NCI-H446 (cell line): ENCODE data around the gene SYK.
"Not testable (repeated sequence)": the region's sequence is repeated elsewhere in the genome, so short reads cannot be mapped to it uniquely, and the experiment has no call there.

Experiments
- DNase-seq, 2 experiments: peaks; one replicate each; lab custom pipeline; 2025; lab: John Stamatoyannopoulos, UW

The SYK gene

GRCh38 chr9:90880669-90881068 lies 79.0 kb downstream of the SYK start:
- no peak for DNase-seq

GRCh38 chr9:90881648-90882047 lies 80.0 kb downstream of the SYK start:
- no peak for DNase-seq

DNA sequence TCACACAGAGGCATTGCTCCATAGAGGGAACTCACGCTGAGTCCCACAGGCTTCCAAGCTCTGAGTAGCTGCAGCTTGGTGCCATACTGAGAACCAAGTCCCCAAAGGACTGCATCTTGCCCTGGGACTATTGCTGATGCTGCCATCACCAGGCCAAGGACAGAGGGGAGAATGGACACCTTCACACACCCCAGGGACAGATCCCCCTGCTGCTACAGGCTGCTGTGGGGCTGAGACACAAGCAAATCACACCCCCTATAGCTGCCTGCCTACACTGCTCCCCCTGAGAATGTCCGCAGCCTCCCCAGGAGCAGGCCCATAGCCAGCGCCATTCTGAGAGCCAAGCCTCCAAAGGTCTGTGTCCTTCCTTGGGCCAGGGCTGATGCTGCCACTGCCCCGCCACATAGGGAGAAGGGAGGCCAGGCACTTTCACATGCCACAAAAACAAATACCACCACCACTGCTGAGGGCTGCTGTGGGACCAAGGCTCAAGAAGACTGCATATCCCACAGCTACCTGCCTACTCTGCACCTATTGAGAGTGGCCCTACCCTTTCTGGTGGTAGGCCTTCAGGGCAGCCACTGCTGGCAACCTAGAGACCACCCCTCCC lies 81.5 kb downstream of the SYK start:
- no peak for DNase-seq

DNA sequence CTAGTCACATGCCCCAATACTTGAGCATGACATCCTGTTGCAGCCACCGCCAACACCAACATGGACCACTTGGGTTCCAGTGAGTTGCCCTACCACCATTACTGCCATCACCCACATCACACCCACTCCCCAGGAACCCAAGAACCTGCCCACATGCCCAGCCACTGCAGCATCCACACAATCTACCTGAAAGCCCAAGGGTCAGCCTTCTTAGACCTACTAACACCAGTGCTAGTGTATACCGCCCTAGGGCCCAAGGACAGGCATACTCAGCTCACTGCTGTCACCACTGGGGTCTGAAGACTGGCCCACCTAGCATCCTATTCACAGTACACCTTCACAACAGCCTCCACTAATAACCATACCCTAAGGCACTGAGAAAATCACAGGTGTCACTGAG lies 82.0 kb downstream of the SYK start:
- DNase-seq, result no peak

- no peak for DNase-seq
Measured at GRCh38 chr9:90884178-90884577, 82.6 kb downstream of the SYK start.

DNA sequence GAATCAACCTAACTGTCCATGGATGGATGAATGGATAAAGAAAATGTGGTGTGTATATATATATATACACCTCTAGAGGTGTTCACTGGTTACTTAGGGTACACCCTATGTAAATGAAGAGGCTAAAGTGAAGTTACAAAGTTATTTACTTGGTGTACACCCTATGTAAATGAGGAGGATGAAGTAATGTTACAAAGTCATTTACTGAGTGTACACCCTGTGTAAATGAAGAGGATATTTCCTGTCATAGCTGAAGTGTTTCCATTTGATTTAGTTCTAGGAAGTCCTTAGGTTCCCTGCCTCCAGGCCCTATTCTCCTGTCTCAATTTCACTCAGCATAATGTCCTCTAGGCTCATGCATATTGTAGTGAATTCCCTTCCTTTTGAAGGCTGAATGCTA lies 85.2 kb downstream of the SYK start:
- not testable (repeated sequence) for DNase-seq

DNA sequence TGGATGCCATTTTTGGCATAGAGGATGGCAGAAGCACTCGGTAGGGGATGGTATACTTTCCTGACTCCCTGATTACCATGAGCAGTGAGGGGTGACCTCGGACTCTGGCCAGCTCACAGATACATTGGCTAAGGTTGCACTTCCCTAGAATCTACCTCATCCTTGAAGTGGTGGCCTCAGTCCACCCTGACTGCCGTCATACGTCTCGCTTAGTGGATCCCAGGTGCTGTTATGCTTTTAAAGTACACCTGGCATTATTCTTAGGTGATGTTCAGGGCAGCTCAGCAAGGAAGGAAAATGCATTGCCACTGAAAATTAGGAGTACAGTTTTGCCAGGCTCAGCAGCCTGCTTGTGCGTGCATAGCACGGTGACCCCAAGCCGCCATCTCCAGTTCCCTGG lies 87.3 kb downstream of the SYK start:
- DNase-seq, result no peak

GRCh38 chr9:90890146-90890810 lies 88.7 kb downstream of the SYK start:
- no peak for DNase-seq

- no peak for DNase-seq
Measured at GRCh38 chr9:90891308-90892040, 89.9 kb downstream of the SYK start.

- no peak for DNase-seq
Measured at GRCh38 chr9:90892918-90893317, 91.3 kb downstream of the SYK start.

DNA sequence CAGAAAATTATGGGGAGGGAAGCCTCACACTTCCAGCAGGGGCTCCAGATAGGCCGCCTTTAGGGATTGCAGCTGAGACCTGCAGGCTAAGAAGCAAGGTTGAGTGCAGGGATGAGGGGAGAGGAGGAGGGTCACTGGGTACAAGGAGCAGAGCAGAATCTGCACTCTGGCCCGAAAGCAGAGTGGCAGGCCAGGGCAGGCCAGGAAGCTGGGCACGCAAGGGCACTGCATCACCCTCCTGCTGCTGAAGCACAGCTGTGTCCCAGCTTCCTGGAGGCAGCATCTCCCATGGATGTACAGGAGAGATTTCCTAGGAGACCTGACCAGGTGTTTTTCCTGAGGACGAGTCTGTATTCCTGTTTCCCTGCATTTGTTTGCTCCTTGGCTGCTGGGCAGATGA lies 92.1 kb downstream of the SYK start:
- no peak for DNase-seq

- no peak for DNase-seq
Measured at GRCh38 chr9:90894986-90895687, 93.5 kb downstream of the SYK start.

GRCh38 chr9:90895786-90896185 lies 94.2 kb downstream of the SYK start:
- no peak for DNase-seq

- DNase-seq, result no peak
Measured at GRCh38 chr9:90896231-90896630, 94.6 kb downstream of the SYK start.

GRCh38 chr9:90898228-90898627 lies 96.6 kb downstream of the SYK start:
- no peak for DNase-seq

- DNase-seq, result no peak
Measured at GRCh38 chr9:90899287-90899686, 97.7 kb downstream of the SYK start.

DNA sequence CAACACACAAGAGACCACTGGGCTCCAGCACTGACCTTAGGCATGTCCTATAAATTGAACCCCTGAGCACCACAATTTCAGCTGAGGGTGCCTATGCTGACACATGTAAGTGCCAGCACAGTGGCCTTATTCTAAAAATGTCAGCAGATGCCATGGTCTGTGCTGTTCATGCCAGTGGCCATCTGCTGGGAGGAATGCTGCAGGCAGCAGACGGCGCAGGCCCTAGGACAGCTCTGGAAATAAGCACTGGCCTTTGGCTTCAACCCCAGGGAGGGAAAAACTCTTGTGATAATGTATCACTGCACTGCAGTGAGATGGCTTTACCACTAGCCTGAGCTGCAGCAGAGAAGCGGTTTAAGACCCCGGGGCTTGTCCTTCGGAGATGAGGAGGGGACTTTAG lies 98.5 kb downstream of the SYK start:
- DNase-seq, result no peak

DNA sequence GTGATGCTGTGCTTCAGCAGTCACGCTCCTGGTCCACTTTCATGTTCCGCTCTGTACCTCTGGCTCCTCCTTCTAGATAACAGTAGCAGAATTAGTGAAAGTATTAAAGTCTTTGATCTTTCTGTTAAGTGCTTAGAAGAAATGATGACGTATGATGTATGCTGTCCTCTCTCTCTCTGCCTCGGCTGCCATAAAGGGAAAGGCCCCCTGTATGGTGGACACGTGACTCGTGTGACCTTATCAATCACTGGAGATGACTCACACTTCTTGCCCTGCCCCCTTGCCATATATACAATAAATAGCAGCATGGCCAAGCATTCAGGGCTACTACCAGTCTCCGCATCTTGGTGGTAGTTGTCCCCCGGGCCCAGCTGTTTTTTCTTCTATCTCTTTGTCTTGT lies 100.3 kb downstream of the SYK start:
- no peak for DNase-seq

GRCh38 chr9:90903766-90904424 lies 102.3 kb downstream of the SYK start:
- DNase-seq, result no peak

GRCh38 chr9:90904706-90905478 lies 103.3 kb downstream of the SYK start:
- DNase-seq, result no peak

DNA sequence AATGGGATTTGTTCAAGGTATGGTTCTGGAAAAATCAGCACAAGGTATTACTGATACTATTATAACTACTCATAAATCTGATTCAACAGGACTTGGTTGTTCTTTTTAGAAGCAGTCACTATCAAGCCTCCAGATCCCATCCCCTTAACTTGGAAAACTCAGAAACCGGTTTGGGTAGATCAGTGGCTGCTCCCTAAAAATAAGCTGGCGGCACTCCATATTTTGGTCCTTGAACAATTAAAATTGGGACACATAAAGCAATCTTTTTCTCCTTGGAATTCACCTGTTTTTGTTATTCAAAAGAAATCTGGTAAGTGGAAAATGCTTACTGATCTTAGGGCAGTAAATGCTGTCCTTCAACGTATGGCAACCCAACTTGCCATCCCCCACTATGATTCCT lies 104.2 kb downstream of the SYK start:
- DNase-seq, result no peak
